HG03103 (cell line): ENCODE measurements around the gene EPN1.
"Not testable (repeated sequence)": the region's sequence is repeated elsewhere in the genome, so short reads cannot be mapped to it uniquely, and the experiment has no call there.

Source experiments
- ATAC-seq: cut with Tn5 transposase; IDR thresholded peaks from one replicate; pipeline ENCODE4 v1.9.1; 2021; ENCODE audit warnings: low read depth; ENCODE audit not compliant: unreplicated experiment

EPN1 gene

GRCh38 chr19:55716531-55716930 lies 41.5 kb downstream of the EPN1 start:
- ATAC-seq = no peak

- no peak for ATAC-seq
Measured at GRCh38 chr19:55717251-55717650, 42.2 kb downstream of the EPN1 start.

GRCh38 chr19:55717879-55718711 lies 43.1 kb downstream of the EPN1 start:
- ATAC-seq = not testable (repeated sequence)

- no peak for ATAC-seq
Measured at GRCh38 chr19:55720214-55720746, 45.3 kb downstream of the EPN1 start.

- ATAC-seq = no peak
Measured at GRCh38 chr19:55720801-55721200, 45.8 kb downstream of the EPN1 start.

GRCh38 chr19:55723491-55723890 lies 48.5 kb downstream of the EPN1 start:
- ATAC-seq = no peak

GRCh38 chr19:55730378-55730777 lies 55.4 kb downstream of the EPN1 start:
- not testable (repeated sequence) for ATAC-seq

GRCh38 chr19:55738302-55738701 lies 63.3 kb downstream of the EPN1 start, which contains the start of gene NLRP9:
Gene NLRP9 (minus strand): TSS chr19:55738402. CDS start chr19:55738374, 28 bp downstream.
- ATAC-seq = no peak

GRCh38 chr19:55750715-55751114 lies 75.7 kb downstream of the EPN1 start:
- ATAC-seq = no peak

- ATAC-seq = no peak
Measured at GRCh38 chr19:55753401-55753800, 78.4 kb downstream of the EPN1 start.

GRCh38 chr19:55756808-55757207 lies 81.8 kb downstream of the EPN1 start:
- not testable (repeated sequence) for ATAC-seq

GRCh38 chr19:55758797-55759196 lies 83.8 kb downstream of the EPN1 start, which contains the start of gene RFPL4A:
Gene RFPL4A (plus strand): TSS chr19:55759097. CDS start chr19:55761801, 2,704 bp downstream.
- ATAC-seq = not testable (repeated sequence)
